Fibroblast of lung (primary cell): ENCODE data around the gene GBP4.

ENCODE experiments used
- CTCF ChIP-seq, 2 donors: IDR thresholded peaks in 1 of 2; conservative IDR thresholded peaks in 1 of 2; 1 replicate in 1 of 2; 2 replicates in 1 of 2; pipeline ENCODE4 v1.5.1; 2011 to 2012; ENCODE audit warnings: low read length in 2 of 2, control low read depth in 1 of 2, inconsistent platforms in 1 of 2, low read depth in 1 of 2, mild to moderate bottlenecking in 1 of 2
- EZH2 ChIP-seq: IDR thresholded peaks from 2 replicates; pipeline ENCODE4 v1.5.1; 2012; ENCODE audit warnings: low read length, control low read depth, mild to moderate bottlenecking; ENCODE audit errors: missing control alignments

DNA sequence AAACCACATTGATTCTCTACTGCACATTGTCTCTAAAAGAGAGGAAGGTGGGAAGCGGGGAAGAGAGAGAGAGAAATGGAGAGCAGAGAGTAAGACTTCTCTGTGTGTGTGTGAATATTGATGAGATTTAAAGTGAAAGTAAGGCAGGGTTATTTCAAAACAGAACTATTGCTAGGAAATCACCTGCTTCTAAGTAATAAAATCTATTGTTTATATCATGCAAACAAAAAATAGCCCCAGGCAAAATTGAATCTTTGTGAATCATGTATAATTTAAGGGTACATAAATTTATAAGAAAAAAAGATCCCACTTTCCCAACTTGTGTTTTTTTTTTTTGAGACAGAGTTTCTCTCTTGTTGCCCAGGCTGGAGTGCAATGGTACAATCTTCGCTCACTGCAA is 21.8 kb downstream of the GBP4 start:
- TF ChIP-seq CTCF (conservative IDR thresholded peaks at IDR 0.05 in 1 of 2, IDR thresholded peaks at IDR 0.05 in 1 of 2; ENCODE audit: low read depth in 1 of 2, low read length in 2 of 2): no peak
- no peak for TF ChIP-seq EZH2
